ENCODE measurements around the gene FGF6. TPM values are rescaled to one million over a fixed set of nuclear protein-coding genes. Genes with fewer than 3 reads are reported as not detected.

The FGF6 gene
- total and polyA plus RNA-seq, 4 donors: not detected

GRCh38 chr12:4422985-4423384 lies 22.6 kb downstream of the FGF6 start:
- no peak overlapping the region for H3K4me3 ChIP-seq (ENCODE audit: low read depth in 1 of 3, low read length in 3 of 3)
- peaks cover 0 to 4% (median 2%) of the 10 kb centered on the region in 4 donors for H3K27me3 ChIP-seq (ENCODE audit: control insufficient read depth in 4 of 4, insufficient read depth in 4 of 4, low read length in 3 of 4)
- no peaks in the 10 kb centered on the region for H3K36me3 ChIP-seq (ENCODE audit: control insufficient read depth in 4 of 4, insufficient read depth in 3 of 4, low read depth in 1 of 4, low read length in 3 of 4)
- no peak for TF ChIP-seq HNF4G (IDR thresholded peaks at IDR 0.05)
- TF ChIP-seq JUND (IDR thresholded peaks at IDR 0.05): no peak
- no peak for TF ChIP-seq HNF4A (conservative IDR thresholded peaks at IDR 0.05)
- TF ChIP-seq RAD21 (IDR thresholded peaks at IDR 0.05): no peak
- TF ChIP-seq, protein P1, sequence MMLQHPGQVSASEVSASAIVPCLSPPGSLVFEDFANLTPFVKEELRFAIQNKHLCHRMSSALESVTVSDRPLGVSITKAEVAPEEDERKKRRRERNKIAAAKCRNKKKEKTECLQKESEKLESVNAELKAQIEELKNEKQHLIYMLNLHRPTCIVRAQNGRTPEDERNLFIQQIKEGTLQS (IDR thresholded peaks at IDR 0.05): no peak
- no peak for TF ChIP-seq FOXA1 (IDR thresholded peaks at IDR 0.05)
- no peak for TF ChIP-seq REST (IDR thresholded peaks at IDR 0.05)
- H3K9me3 ChIP-seq (ENCODE audit: control insufficient read depth in 4 of 4, low read length in 3 of 4): no peaks in the 10 kb centered on the region
- no peak overlapping the region for H3K27ac ChIP-seq (ENCODE audit: low read depth in 1 of 2, low read length in 2 of 2)
- H3K4me1 ChIP-seq (ENCODE audit: control insufficient read depth in 4 of 4, insufficient read depth in 4 of 4, low read length in 3 of 4): no peaks in the 10 kb centered on the region
- DNase-seq (ENCODE audit: low spot score): no peak
- WGBS: 89% methylated on average over 9 of the region's 9 CpGs
- H3K9ac ChIP-seq (ENCODE audit: low read depth in 1 of 2, low read length in 2 of 2): no peak overlapping the region

- TF ChIP-seq RXRA (IDR thresholded peaks at IDR 0.05) (no peak), FOXA1 (IDR thresholded peaks at IDR 0.05) (no peak), RAD21 (IDR thresholded peaks at IDR 0.05) (peak; percentile 65 to 77), TAF1 (conservative IDR thresholded peaks at IDR 0.05) (no peak)
- TF ChIP-seq, protein P2, sequence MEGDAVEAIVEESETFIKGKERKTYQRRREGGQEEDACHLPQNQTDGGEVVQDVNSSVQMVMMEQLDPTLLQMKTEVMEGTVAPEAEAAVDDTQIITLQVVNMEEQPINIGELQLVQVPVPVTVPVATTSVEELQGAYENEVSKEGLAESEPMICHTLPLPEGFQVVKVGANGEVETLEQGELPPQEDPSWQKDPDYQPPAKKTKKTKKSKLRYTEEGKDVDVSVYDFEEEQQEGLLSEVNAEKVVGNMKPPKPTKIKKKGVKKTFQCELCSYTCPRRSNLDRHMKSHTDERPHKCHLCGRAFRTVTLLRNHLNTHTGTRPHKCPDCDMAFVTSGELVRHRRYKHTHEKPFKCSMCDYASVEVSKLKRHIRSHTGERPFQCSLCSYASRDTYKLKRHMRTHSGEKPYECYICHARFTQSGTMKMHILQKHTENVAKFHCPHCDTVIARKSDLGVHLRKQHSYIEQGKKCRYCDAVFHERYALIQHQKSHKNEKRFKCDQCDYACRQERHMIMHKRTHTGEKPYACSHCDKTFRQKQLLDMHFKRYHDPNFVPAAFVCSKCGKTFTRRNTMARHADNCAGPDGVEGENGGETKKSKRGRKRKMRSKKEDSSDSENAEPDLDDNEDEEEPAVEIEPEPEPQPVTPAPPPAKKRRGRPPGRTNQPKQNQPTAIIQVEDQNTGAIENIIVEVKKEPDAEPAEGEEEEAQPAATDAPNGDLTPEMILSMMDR (IDR thresholded peaks at IDR 0.05; ENCODE audit: low read depth, low read length, missing input control): peak; percentile 42
- Histone ChIP-seq H3K36me3 (ENCODE audit: control insufficient read depth in 4 of 4, insufficient read depth in 3 of 4, low read depth in 1 of 4, low read length in 3 of 4) (no peaks in the 10 kb centered on the region), H3K9ac (ENCODE audit: low read depth in 1 of 2, low read length in 2 of 2) (no peak overlapping the region), H3K4me3 (ENCODE audit: low read depth in 1 of 3, low read length in 3 of 3) (no peak overlapping the region), H3K9me3 (ENCODE audit: control insufficient read depth in 4 of 4, low read length in 3 of 4) (no peaks in the 10 kb centered on the region), H3K27me3 (ENCODE audit: control insufficient read depth in 4 of 4, insufficient read depth in 4 of 4, low read length in 3 of 4) (peaks cover 0 to 4% (median 2%) of the 10 kb centered on the region in 4 donors), H3K4me1 (ENCODE audit: control insufficient read depth in 4 of 4, insufficient read depth in 4 of 4, low read length in 3 of 4) (no peaks in the 10 kb centered on the region), H3K27ac (ENCODE audit: low read depth in 1 of 2, low read length in 2 of 2) (no peak overlapping the region)
- 31% methylated on average over 4 of the region's 4 CpGs for WGBS
- DNase-seq (ENCODE audit: low spot score): no peak
Measured at GRCh38 chr12:4421590-4422031, 24.0 kb downstream of the FGF6 start.

- no peak for DNase-seq (ENCODE audit: low spot score)
- Histone ChIP-seq H3K27me3 (ENCODE audit: control insufficient read depth in 4 of 4, insufficient read depth in 4 of 4, low read length in 3 of 4) (peaks cover 0 to 4% (median 1%) of the 10 kb centered on the region in 4 donors), H3K27ac (ENCODE audit: low read depth in 1 of 2, low read length in 2 of 2) (no peak overlapping the region), H3K9me3 (ENCODE audit: control insufficient read depth in 4 of 4, low read length in 3 of 4) (no peaks in the 10 kb centered on the region), H3K4me1 (ENCODE audit: control insufficient read depth in 4 of 4, insufficient read depth in 4 of 4, low read length in 3 of 4) (no peaks in the 10 kb centered on the region), H3K9ac (ENCODE audit: low read depth in 1 of 2, low read length in 2 of 2) (no peak overlapping the region), H3K36me3 (ENCODE audit: control insufficient read depth in 4 of 4, insufficient read depth in 3 of 4, low read depth in 1 of 4, low read length in 3 of 4) (no peaks in the 10 kb centered on the region), H3K4me3 (ENCODE audit: low read depth in 1 of 3, low read length in 3 of 3) (no peak overlapping the region)
- TF ChIP-seq RAD21 (IDR thresholded peaks at IDR 0.05): no peak
- TF ChIP-seq HNF4A (conservative IDR thresholded peaks at IDR 0.05): no peak
- no peak for TF ChIP-seq RXRA (IDR thresholded peaks at IDR 0.05)
- no peak for TF ChIP-seq SP1 (IDR thresholded peaks at IDR 0.05)
- no peak for TF ChIP-seq HNF4G (IDR thresholded peaks at IDR 0.05)
- no peak for TF ChIP-seq NR2F2 (IDR thresholded peaks at IDR 0.05)
- no peak for TF ChIP-seq FOXA1 (IDR thresholded peaks at IDR 0.05)
- TF ChIP-seq, protein P2 (IDR thresholded peaks at IDR 0.05; ENCODE audit: low read depth, low read length, missing input control): no peak
- TF ChIP-seq ZBTB33 (IDR thresholded peaks at IDR 0.05): no peak
- no peak for TF ChIP-seq MAX (IDR thresholded peaks at IDR 0.05)
- no peak for TF ChIP-seq EGR1 (IDR thresholded peaks at IDR 0.05; ENCODE audit: low read depth in 2 of 2)
- TF ChIP-seq, protein P1 (IDR thresholded peaks at IDR 0.05): no peak
- no peak for TF ChIP-seq YY1 (IDR thresholded peaks at IDR 0.05)
- 85% methylated on average over 5 of the region's 5 CpGs for WGBS
Measured at GRCh38 chr12:4420138-4420670, 25.4 kb downstream of the FGF6 start.

All from liver (tissue), 9 donors.